Activated CD8-positive, alpha-beta T cell treated with anti-CD3 and anti-CD28 coated beads for 36 hours (primary cell): ENCODE data around the gene AK8. TPM values are rescaled to one million over a fixed set of nuclear protein-coding genes. Genes with fewer than 3 reads are reported as not detected.

Source experiments
- ATAC-seq: fragments of 200-7000 bp; cut with Tn5 transposase; one replicate; pipeline ENCODE4 v1.10.0; 2021; ENCODE audit warnings: mild to moderate bottlenecking, moderate library complexity
- CTCF ChIA-PET: fragments of 350-600 bp; sonication (Branson Sonifier 250); formaldehyde crosslinking; loops from one replicate; lab custom pipeline; 2021; ENCODE audit warnings: antibody characterized with exemption; lab: Charles Lee
- POLR2A ChIA-PET: fragments of 350-600 bp; sonication (Branson Sonifier 250); formaldehyde crosslinking; loops from one replicate; lab custom pipeline; 2021; ENCODE audit warnings: antibody characterized with exemption; lab: Charles Lee
- DNase-seq: peaks from one replicate; pipeline ENCODE4 v3.0.0-alpha.2; 2020
- H3K27ac Mint-ChIP-seq: one replicate; pipeline ENCODE4 v1.8.0; 2021; ENCODE audit warnings: mild to moderate bottlenecking, mixed read lengths
- H3K27me3 Mint-ChIP-seq: one replicate; pipeline ENCODE4 v1.8.0; 2021; ENCODE audit warnings: mixed read lengths
- H3K36me3 Mint-ChIP-seq: one replicate; pipeline ENCODE4 v1.8.0; 2021; ENCODE audit warnings: low read depth, mixed read lengths
- H3K4me1 Mint-ChIP-seq: one replicate; pipeline ENCODE4 v1.8.0; 2021; ENCODE audit warnings: low read depth, mixed read lengths
- H3K4me3 Mint-ChIP-seq: one replicate; pipeline ENCODE4 v1.8.0; 2021; ENCODE audit warnings: mild to moderate bottlenecking, moderate library complexity, mixed read lengths
- H3K9me3 Mint-ChIP-seq: one replicate; pipeline ENCODE4 v1.8.0; 2021; ENCODE audit warnings: mixed read lengths
- CTCF ChIP-seq: fragments of 200-600 bp; IDR thresholded peaks from one replicate; pipeline ENCODE4 v1.8.0; 2022; ENCODE audit warnings: antibody characterized with exemption, mild to moderate bottlenecking
- intact Hi-C: fragments of 100-400 bp; cut with micrococcal nuclease; formaldehyde crosslinking; loops from one replicate; pipeline ENCODE4 v1.10.0; 2022
- total RNA-seq, 2 experiments: library from RNA; stranded (reverse); gene quantifications; one replicate each; pipeline ENCODE4 v1.2.3, GENCODE V29; 2021

AK8 gene
- total RNA-seq, 2 experiments from 2014 or later, result not detected

GRCh38 chr9:132888151-132888550 is 10.1 kb upstream of the AK8 start:
- intact Hi-C loops, result no loop called here
- POLR2A ChIA-PET, result interaction anchor here (0.6 kb wide), 1 partner anchor 9 kb away, joined by 3 read pairs; no protein-coding TSS in a partner anchor

GRCh38 chr9:132887181-132888120 is 9.4 kb upstream of the AK8 start:
- Mint-ChIP-seq H3K9me3 (no peaks in the 10 kb centered on the region), H3K4me1 (peaks cover 8% of the 10 kb centered on the region), H3K4me3 (no peak overlapping the region), H3K27ac (no peak overlapping the region), H3K36me3 (no peaks in the 10 kb centered on the region), H3K27me3 (no peaks in the 10 kb centered on the region)
- ChIA-PET POLR2A (interaction anchor here (0.5 kb wide), 1 partner anchor 403 kb away, joined by 6 read pairs; no protein-coding TSS in a partner anchor), CTCF (no interaction called here)
- intact Hi-C loops, result no loop called here
- ATAC-seq, result no peak
- no peak for TF ChIP-seq CTCF
- DNase-seq, result no peak

More at GRCh38 chr9:132888151-132888550, 10.1 kb upstream of the AK8 start:
- H3K4me1 Mint-ChIP-seq, result peaks cover 1% of the 10 kb centered on the region
- ATAC-seq, result no peak
- H3K4me3 Mint-ChIP-seq, result no peak overlapping the region
- H3K36me3 Mint-ChIP-seq, result no peaks in the 10 kb centered on the region
- H3K27ac Mint-ChIP-seq, result no peak overlapping the region
- no peak for DNase-seq
- no peaks in the 10 kb centered on the region for H3K9me3 Mint-ChIP-seq
- TF ChIP-seq CTCF, result no peak
- CTCF ChIA-PET, result no interaction called here
- H3K27me3 Mint-ChIP-seq, result no peaks in the 10 kb centered on the region

GRCh38 chr9:132886334-132886725 is 8.2 kb upstream of the AK8 start:
- intact Hi-C loops, result no loop called here
- Mint-ChIP-seq H3K36me3 (no peaks in the 10 kb centered on the region), H3K27ac (no peak overlapping the region), H3K4me1 (peaks cover 9% of the 10 kb centered on the region), H3K9me3 (no peaks in the 10 kb centered on the region), H3K4me3 (no peak overlapping the region), H3K27me3 (no peaks in the 10 kb centered on the region)
- ChIA-PET CTCF (interaction anchor here (1.1 kb wide), 1 partner anchor 16 kb away, joined by 5 read pairs; no protein-coding TSS in a partner anchor), POLR2A (interaction anchor here (1.2 kb wide), 1 partner anchor 8 kb away, joined by 3 read pairs; no protein-coding TSS in a partner anchor)
- ATAC-seq (no peak), DNase-seq (no peak)
- TF ChIP-seq CTCF, result no peak

- ChIA-PET POLR2A (interaction anchor here (1.2 kb wide), 1 partner anchor 8 kb away, joined by 3 read pairs; no protein-coding TSS in a partner anchor), CTCF (interaction anchor here (1.1 kb wide), 1 partner anchor 16 kb away, joined by 5 read pairs; no protein-coding TSS in a partner anchor)
- Mint-ChIP-seq H3K27me3 (no peaks in the 10 kb centered on the region), H3K9me3 (no peaks in the 10 kb centered on the region), H3K4me3 (no peak overlapping the region), H3K4me1 (peaks cover 9% of the 10 kb centered on the region), H3K36me3 (no peaks in the 10 kb centered on the region), H3K27ac (no peak overlapping the region)
- DNase-seq (peak; percentile 30), ATAC-seq (no peak)
- no peak for TF ChIP-seq CTCF
- intact Hi-C loops, result no loop called here
Observed at GRCh38 chr9:132885720-132886333, 7.7 kb upstream of the AK8 start.
